Neural progenitor cell (in vitro differentiated cells): Measurements from ENCODE around the gene LRCOL1.

Experiments used
- EZH2phosphoT487 ChIP-seq: fragments of 200-600 bp; sonication (generic); IDR thresholded peaks from 2 replicates; pipeline ENCODE4 v1.6.1; 2017; ENCODE audit warnings: antibody characterized with exemption
- TF ChIP-seq, protein P1 (sequence below): fragments of 200-600 bp; sonication (generic); IDR thresholded peaks from 2 replicates; pipeline ENCODE4 v1.5.1; 2017; ENCODE audit warnings: antibody characterized with exemption, mild to moderate bottlenecking

DNA sequence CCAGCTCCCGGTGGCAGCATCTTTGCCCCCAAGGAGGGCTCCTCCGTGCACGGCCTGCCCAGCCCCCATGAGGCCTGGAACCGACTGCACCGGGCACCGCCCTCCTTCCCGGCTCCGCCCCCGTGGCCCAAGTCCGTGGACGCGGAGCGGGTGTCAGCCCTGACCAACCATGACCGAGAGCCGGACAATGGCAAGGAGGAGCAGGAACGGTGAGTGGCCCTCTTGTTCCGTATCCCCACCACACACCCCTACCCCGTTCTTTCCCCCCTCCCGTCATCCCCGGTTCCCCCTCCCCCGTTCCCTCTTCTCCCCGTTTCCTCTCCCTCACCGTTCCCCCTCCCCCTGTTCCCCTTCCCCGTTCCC, 28.3 kb downstream of the LRCOL1 start:
- TF ChIP-seq, protein P1, sequence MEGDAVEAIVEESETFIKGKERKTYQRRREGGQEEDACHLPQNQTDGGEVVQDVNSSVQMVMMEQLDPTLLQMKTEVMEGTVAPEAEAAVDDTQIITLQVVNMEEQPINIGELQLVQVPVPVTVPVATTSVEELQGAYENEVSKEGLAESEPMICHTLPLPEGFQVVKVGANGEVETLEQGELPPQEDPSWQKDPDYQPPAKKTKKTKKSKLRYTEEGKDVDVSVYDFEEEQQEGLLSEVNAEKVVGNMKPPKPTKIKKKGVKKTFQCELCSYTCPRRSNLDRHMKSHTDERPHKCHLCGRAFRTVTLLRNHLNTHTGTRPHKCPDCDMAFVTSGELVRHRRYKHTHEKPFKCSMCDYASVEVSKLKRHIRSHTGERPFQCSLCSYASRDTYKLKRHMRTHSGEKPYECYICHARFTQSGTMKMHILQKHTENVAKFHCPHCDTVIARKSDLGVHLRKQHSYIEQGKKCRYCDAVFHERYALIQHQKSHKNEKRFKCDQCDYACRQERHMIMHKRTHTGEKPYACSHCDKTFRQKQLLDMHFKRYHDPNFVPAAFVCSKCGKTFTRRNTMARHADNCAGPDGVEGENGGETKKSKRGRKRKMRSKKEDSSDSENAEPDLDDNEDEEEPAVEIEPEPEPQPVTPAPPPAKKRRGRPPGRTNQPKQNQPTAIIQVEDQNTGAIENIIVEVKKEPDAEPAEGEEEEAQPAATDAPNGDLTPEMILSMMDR = no peak
- no peak for TF ChIP-seq EZH2phosphoT487
